Activated CD8-positive, alpha-beta memory T cell treated with anti-CD3 and anti-CD28 coated beads for 24 hours (primary cell): ENCODE results near the gene LRRC38.

Source experiments
- DNase-seq: peaks from one replicate; pipeline ENCODE4 v3.0.0-alpha.2; 2020

LRRC38 gene

GRCh38 chr1:13514821-13515220 lies 1.0 kb upstream of the LRRC38 start:
- no peak for DNase-seq

GRCh38 chr1:13513063-13513894 lies 524 bp downstream of the LRRC38 start:
- DNase-seq, result no peak

- DNase-seq, result no peak
Measured at GRCh38 chr1:13512472-13512871, 1.3 kb downstream of the LRRC38 start.

GRCh38 chr1:13510499-13510898 lies 3.3 kb downstream of the LRRC38 start:
- no peak for DNase-seq

GRCh38 chr1:13507075-13507474 lies 6.7 kb downstream of the LRRC38 start:
- DNase-seq, result no peak

- DNase-seq, result no peak
Measured at GRCh38 chr1:13505020-13505419, 8.8 kb downstream of the LRRC38 start.

GRCh38 chr1:13500806-13501205 lies 13.0 kb downstream of the LRRC38 start:
- DNase-seq, result no peak

- no peak for DNase-seq
Measured at GRCh38 chr1:13499422-13499821, 14.4 kb downstream of the LRRC38 start.

- DNase-seq, result no peak
Measured at GRCh38 chr1:13498553-13498952, 15.2 kb downstream of the LRRC38 start.

- no peak for DNase-seq
Measured at GRCh38 chr1:13495186-13495585, 18.6 kb downstream of the LRRC38 start.

- no peak for DNase-seq
Measured at GRCh38 chr1:13494712-13495111, 19.1 kb downstream of the LRRC38 start.

GRCh38 chr1:13494025-13494424 lies 19.8 kb downstream of the LRRC38 start:
- no peak for DNase-seq

- no peak for DNase-seq
Measured at GRCh38 chr1:13492711-13493110, 21.1 kb downstream of the LRRC38 start.

GRCh38 chr1:13487957-13488356 lies 25.8 kb downstream of the LRRC38 start:
- DNase-seq, result no peak

- DNase-seq, result no peak
Measured at GRCh38 chr1:13487143-13487868, 26.5 kb downstream of the LRRC38 start.

GRCh38 chr1:13483946-13484345 lies 29.9 kb downstream of the LRRC38 start:
- no peak for DNase-seq

GRCh38 chr1:13482600-13482999 lies 31.2 kb downstream of the LRRC38 start:
- DNase-seq, result no peak

- DNase-seq, result no peak
Measured at GRCh38 chr1:13479171-13479856, 34.5 kb downstream of the LRRC38 start.

- DNase-seq, result no peak
Measured at GRCh38 chr1:13478692-13479091, 35.1 kb downstream of the LRRC38 start.

- DNase-seq, result no peak
Measured at GRCh38 chr1:13469343-13469742, 44.5 kb downstream of the LRRC38 start.

- DNase-seq, result no peak
Measured at GRCh38 chr1:13465515-13465914, 48.3 kb downstream of the LRRC38 start.

GRCh38 chr1:13462682-13463081 lies 51.1 kb downstream of the LRRC38 start:
- no peak for DNase-seq

- DNase-seq, result no peak
Measured at GRCh38 chr1:13461977-13462376, 51.8 kb downstream of the LRRC38 start.
